GM12874 (cell line): ENCODE data around the gene TTR.

Experiments
- CTCF ChIP-seq: IDR thresholded peaks from 2 replicates; pipeline ENCODE4 v1.5.1; 2011; ENCODE audit warnings: low read depth, mild to moderate bottlenecking, control low read depth, low read length, moderate library complexity; ENCODE audit not compliant: insufficient read depth

Gene TTR

GRCh38 chr18:31566576-31567306 is 24.9 kb upstream of the TTR start:
- TF ChIP-seq CTCF, result no peak

DNA sequence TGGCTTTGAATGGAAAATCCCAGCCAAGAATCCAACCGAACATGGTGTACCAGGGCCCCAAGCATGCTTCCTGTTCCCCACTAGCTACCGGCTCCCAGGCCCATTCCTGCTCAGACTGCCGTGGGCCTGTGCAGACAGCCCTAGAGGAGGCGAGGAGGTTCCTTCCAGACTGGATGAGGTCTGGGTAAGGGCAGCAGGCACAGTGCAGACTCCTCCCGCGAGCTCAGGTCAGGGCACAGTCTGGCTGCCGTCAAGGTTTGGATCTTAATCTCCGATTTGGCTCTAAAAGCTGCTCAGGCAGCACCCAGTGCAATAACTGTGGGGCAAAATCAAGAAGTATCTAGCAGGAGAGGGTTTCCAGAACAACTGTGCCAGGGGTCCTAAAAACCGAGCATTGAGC is 19.3 kb upstream of the TTR start:
- no peak for TF ChIP-seq CTCF

DNA sequence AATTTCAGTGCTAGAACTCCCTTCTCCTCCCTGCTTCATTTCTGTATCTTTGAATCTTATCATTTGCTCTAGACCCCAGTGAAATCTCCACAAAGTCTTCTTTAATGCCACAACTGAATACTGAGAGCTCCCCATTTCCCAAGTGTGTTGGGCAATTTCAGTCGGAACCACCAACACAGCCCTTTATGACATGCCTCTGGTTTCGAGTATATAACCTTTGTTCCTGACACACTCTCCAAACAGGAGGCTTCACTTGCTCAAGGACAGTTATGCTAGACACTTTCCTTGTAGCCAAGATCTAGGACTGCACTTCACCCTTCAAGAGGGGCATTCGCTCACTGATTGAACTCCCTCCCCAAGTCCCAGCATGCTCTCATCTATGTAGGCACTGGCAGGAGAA is 18.6 kb upstream of the TTR start:
- TF ChIP-seq CTCF, result no peak

- no peak for TF ChIP-seq CTCF
Observed at GRCh38 chr18:31574359-31574758, 17.3 kb upstream of the TTR start.

DNA sequence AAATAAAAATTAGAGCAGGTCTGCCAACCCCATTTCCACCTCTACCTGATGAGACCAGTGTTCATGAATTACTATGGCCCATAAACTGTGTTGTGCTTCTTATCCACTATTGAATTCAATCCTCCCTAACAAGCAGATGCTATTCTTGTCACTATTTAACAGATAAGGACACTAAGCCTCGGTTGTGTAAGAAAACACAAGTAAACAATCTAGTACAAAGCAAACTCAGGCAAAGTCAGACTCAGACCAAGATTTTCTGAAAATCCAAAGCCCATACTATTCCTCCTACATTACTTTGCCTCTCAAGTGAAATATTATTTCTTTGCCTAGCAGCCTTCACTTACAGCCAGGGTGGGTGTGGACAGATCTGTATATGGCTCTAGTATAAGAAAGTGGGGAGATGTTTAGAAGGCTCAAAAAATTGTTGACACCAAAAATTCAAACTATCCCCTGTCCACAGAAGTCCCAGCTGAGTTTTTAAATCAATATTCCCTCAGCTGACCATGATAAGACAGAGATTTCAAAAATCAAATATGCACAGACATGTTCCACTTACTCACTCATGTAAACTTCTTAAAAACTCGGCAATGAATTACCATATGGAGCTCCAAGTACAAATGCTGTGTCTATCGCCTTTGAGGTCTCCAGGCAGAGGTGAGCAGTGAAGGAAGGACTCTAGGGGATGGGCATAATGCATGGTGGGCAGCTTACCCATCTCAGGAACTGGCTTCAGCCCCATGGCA is 16.0 kb upstream of the TTR start:
- TF ChIP-seq CTCF, result no peak

DNA sequence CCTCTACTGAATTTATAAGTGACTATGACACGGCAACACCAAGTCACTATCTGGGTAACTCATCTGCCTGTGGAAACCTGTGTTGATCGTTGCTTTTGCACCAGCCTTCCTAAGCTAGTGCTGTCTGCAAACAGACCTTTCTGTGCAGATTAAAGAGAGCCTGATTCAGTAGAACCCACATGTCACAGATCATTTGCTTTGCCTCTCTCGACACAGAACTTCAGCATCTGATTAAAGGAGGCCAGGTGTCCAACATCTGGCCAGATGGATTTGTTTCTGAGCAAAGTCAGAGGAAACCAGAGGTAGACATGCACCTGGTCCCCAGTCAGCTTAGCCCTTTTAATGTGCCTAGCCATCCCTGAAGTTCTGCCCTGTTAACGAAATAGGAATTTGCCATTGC is 15.0 kb upstream of the TTR start:
- no peak for TF ChIP-seq CTCF

DNA sequence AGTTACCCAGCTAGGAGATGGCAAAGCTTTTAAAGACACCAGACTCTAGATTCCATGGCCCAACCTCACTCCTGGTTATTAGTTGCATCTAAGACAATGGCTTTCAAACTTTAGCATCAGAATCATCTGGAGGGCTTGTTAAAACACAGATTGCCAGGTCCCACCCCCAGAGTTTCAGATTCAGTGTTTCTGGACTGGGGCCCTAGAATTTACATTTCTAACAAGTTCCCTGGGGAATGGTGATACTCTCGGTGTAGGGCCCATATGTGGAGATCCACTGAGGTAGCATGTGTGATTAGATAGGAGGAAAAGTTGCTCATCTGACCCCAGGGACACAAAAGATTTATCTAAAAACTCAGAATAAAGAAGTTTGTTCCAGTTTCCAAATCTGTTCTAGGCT is 14.5 kb upstream of the TTR start:
- TF ChIP-seq CTCF, result no peak
